HEK293T (cell line): ENCODE results near the gene HSD11B1L.

ENCODE experiments used
- CTCF ChIA-PET: fragments of 350-600 bp; formaldehyde crosslinking; extraction: SDS; loops from one replicate; lab custom pipeline; 2021; ENCODE audit warnings: antibody characterized with exemption, inconsistent platforms; lab: Yijun Ruan, JAX
- POLR2A ChIA-PET: fragments of 350-600 bp; formaldehyde crosslinking; extraction: SDS; loops from one replicate; lab custom pipeline; 2020; ENCODE audit warnings: antibody characterized with exemption, inconsistent platforms; lab: Yijun Ruan, JAX
- DNase-seq: peaks from one replicate; pipeline ENCODE4 v3.0.0; 2012; ENCODE audit warnings: mixed read lengths; ENCODE audit errors: extremely low spot score
- ARNT ChIP-seq: fragments of 450-650 bp; IDR thresholded peaks from 2 replicates; pipeline ENCODE4 v1.6.1; 2017; ENCODE audit warnings: mild to moderate bottlenecking
- BHLHE40 ChIP-seq: fragments of 450-650 bp; IDR thresholded peaks from 2 replicates; pipeline ENCODE4 v1.6.1; 2016; ENCODE audit warnings: mild to moderate bottlenecking, moderate library complexity, borderline replicate concordance
- CTBP1 ChIP-seq: fragments of 450-650 bp; IDR thresholded peaks from 2 replicates; pipeline ENCODE4 v1.6.1; 2016; ENCODE audit warnings: borderline replicate concordance
- ELF4 ChIP-seq: fragments of 450-650 bp; IDR thresholded peaks from 2 replicates; pipeline ENCODE4 v1.6.1; 2017; ENCODE audit warnings: antibody characterized with exemption
- FOXA1 ChIP-seq: fragments of 450-650 bp; IDR thresholded peaks from 2 replicates; pipeline ENCODE4 v1.6.1; 2016; ENCODE audit warnings: mild to moderate bottlenecking
- FOXK2 ChIP-seq: fragments of 450-650 bp; IDR thresholded peaks from 2 replicates; pipeline ENCODE4 v1.6.1; 2016; ENCODE audit warnings: mild to moderate bottlenecking
- FOXM1 ChIP-seq: fragments of 450-650 bp; IDR thresholded peaks from 2 replicates; pipeline ENCODE4 v1.6.1; 2017; ENCODE audit warnings: mild to moderate bottlenecking, borderline replicate concordance
- HDGF ChIP-seq: fragments of 450-650 bp; IDR thresholded peaks from 2 replicates; pipeline ENCODE4 v1.6.1; 2017; ENCODE audit warnings: antibody characterized with exemption, borderline replicate concordance
- L3MBTL2 ChIP-seq: fragments of 450-650 bp; conservative IDR thresholded peaks from 2 replicates; pipeline ENCODE4 v1.6.1; 2016; ENCODE audit warnings: mild to moderate bottlenecking
- LEF1 ChIP-seq: fragments of 450-650 bp; IDR thresholded peaks from 2 replicates; pipeline ENCODE4 v1.6.1; 2017; ENCODE audit warnings: mild to moderate bottlenecking, borderline replicate concordance
- NFRKB ChIP-seq: fragments of 450-650 bp; IDR thresholded peaks from 2 replicates; pipeline ENCODE4 v1.6.1; 2016; ENCODE audit warnings: mild to moderate bottlenecking, moderate library complexity
- PKNOX1 ChIP-seq: fragments of 450-650 bp; IDR thresholded peaks from 2 replicates; pipeline ENCODE4 v1.6.1; 2016
- SP1 ChIP-seq: fragments of 450-650 bp; IDR thresholded peaks from 2 replicates; pipeline ENCODE4 v1.6.1; 2017
- SUZ12 ChIP-seq: fragments of 450-650 bp; IDR thresholded peaks from 2 replicates; pipeline ENCODE4 v1.6.1; 2016; ENCODE audit warnings: mild to moderate bottlenecking
- TARDBP ChIP-seq: fragments of 450-650 bp; IDR thresholded peaks from 2 replicates; pipeline ENCODE4 v1.6.1; 2016
- ZNF384 ChIP-seq: fragments of 450-650 bp; IDR thresholded peaks from 2 replicates; pipeline ENCODE4 v1.6.1; 2016

HSD11B1L gene

DNA sequence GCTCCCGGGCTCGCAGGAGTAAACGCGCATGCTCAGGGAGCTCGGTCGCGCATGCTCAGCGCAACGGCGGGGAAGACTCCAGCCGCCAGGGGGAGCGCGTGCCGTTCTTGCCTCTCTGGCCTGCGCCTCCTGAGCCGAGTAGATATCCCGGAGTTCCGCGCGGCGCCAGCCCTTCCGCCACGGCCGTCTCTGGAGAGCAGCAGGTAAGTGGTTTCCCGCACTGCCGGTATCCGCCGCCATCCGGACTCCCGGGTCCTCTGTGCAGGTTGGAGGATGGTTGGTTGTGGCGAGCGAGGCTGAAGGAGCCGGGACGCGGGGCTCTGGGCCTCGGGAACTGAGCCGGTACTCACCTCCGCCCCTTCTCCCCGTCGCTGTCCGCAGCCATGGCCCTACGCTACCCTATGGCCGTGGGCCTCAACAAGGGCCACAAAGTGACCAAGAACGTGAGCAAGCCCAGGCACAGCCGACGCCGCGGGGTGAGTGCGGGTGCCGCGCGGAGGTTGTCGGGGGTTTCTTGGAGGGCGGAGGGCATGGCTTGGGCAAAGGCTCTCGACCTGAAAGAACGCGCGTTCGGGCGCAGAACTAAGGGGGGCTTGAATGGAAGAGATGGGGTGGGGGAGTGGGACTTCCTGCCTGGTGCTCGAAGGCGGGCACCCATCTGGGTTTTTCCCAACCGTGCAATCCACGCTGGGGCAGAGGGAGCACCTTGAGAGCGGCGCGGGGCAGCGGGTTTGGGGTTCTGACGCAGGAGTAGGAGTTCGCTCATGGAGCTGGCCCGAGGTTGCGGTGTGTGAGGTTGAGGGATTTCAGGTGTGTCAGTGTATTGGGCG lies 9.5 kb downstream of the HSD11B1L start, which contains the start of gene RPL36:
RPL36 (plus strand) TSS at position 171 of the 830 bp plus-strand sequence; CDS start at position 384, 213 bp downstream.
- peak; percentile 92 for DNase-seq
- TF ChIP-seq LEF1 (peak; percentile 76; the same call in 1 of the 2 replicates), SP1 (no peak), NFRKB (no peak), FOXA1 (no peak), SUZ12 (no peak), PKNOX1 (no peak), FOXK2 (no peak), CTBP1 (no peak), ELF4 (peak; percentile 96), ZNF384 (no peak), ARNT (peak; percentile 51; the same call in 1 of the 2 replicates), L3MBTL2 (no peak; the same call in 1 of the 2 replicates), BHLHE40 (no peak), HDGF (no peak), TARDBP (peak; percentile 42; the same call in 1 of the 2 replicates), FOXM1 (no peak)
- CTCF ChIA-PET: interaction anchor here (0.7 to 1.6 kb wide), 9 partner anchors 17 to 138 kb away, joined by 3 to 6 read pairs (median 4); partner anchors contain the start of genes CATSPERD and LONP1
- POLR2A ChIA-PET: interaction anchor here (0.6 to 4.2 kb wide), 29 partner anchors 8 to 332 kb away, joined by 3 to 49 read pairs (median 4); partner anchors contain the start of genes CATSPERD, DUS3L, HSD11B1L and LONP1

DNA sequence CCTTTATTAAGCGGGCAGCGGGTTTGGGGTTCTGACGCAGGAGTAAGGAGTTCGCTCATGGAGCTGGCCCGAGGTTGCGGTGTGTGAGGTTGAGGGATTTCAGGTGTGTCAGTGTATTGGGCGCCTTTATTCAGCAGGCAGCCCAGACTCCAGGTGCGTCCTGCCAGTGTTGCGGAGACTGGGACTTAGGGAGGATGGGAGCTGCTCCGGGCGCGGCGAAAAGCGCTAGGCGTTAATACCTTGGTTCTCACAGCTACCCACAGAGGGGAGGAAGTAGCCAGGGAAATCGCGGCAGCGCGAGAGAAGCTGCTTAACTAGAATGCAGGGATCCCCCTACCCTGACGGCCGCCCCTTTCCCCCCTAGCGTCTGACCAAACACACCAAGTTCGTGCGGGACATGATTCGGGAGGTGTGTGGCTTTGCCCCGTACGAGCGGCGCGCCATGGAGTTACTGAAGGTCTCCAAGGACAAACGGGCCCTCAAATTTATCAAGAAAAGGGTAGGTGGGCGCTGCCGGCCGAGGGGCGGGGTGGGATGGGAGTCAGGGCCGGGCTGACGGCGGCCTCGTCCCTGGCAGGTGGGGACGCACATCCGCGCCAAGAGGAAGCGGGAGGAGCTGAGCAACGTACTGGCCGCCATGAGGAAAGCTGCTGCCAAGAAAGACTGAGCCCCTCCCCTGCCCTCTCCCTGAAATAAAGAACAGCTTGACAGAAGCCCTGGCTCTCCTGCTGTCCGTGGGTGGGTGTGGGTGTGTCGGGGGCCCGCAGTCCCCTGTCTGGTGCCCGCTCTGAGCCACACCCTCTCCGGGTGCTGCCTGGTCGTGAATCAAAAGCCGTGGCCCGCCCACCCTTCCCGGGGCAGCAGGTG lies 10.4 kb downstream of the HSD11B1L start:
- ChIA-PET POLR2A (interaction anchor here (0.7 to 1.7 kb wide), 10 partner anchors 12 to 331 kb away, joined by 3 to 35 read pairs (median 4); partner anchors contain the start of genes CATSPERD, DUS3L, LONP1 and SAFB), CTCF (no interaction called here)
- DNase-seq: no peak
- TF ChIP-seq FOXK2: no peak
- TF ChIP-seq L3MBTL2: no peak
- TF ChIP-seq PKNOX1: no peak
- TF ChIP-seq BHLHE40: no peak
- no peak for TF ChIP-seq NFRKB

DNA sequence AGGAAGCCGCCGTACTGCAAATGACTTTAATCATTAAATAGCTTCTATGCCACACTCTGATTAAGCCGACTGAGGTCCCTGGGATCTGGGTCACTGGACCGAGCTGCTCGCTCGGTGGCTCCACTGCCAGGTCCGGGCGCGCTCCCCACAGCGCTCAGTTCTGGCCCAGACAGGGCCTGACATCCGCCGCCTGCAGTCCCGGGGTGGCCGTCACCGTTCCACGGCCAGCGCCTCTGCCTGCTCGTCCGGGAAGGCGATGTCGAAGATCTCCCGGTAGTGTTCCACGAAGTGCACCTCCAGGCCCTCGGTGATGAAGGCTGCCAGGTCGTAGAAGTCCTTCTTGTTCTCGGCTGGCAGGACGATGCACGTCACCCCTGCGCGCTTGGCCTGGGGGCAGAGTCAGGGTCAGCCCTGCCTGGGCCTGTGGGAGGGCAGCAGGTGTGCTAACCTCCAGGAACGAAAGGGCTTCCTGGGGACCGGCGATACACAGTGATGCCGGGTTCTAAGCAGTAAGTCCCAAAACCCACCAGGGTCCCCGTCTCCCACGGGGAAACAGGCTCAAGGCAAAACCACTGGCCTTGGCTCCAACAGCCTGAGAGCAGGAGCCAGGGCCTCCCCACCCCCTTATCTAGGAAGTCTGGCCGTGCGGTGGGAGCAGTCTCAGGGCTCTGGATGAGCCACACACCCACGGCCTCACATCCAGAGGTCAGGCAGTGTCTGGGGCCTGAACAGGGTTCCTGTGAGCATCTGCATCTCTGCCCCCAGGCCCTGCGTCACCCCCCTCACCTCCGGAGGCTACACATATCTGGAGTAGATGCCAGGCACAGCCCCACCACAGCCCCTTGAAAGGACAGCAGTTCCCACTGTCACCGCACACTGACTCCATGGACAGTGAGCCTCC lies 11.2 kb downstream of the HSD11B1L start:
- no peak for DNase-seq
- no peak for TF ChIP-seq SUZ12
- no peak for TF ChIP-seq SP1
- no peak for TF ChIP-seq PKNOX1
- no peak for TF ChIP-seq FOXM1
- no peak for TF ChIP-seq FOXK2
- POLR2A ChIA-PET: interaction anchor here (0.8 to 2.4 kb wide), 8 partner anchors 13 to 330 kb away, joined by 3 to 35 read pairs (median 5); partner anchors contain the start of genes CATSPERD, DUS3L, LONP1 and SAFB
- CTCF ChIA-PET: no interaction called here

DNA sequence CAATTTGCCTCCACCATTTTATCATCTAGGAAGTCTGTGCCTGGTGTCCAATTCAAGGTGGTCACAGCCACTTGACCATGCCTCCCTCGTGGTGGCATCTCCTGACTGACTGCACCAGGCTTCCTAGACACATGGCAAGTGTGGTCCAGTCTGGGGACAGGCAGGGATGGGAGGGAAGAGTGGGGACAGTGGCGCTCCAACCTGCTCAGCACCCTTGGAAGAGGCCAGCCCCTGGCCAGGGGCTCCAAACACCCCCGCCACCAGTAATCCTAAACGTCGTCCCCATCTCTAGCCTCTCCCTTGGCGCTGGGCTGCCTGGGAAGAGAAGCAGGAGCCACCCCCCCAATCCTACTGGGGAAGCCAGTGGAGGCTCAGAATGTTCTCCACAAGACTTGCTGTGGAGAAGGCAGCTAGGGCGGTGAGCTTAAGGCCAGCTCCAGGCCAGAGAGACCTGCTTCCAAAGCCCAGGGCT lies 11.9 kb downstream of the HSD11B1L start:
- TF ChIP-seq SUZ12 (no peak), ARNT (no peak), LEF1 (no peak), NFRKB (no peak), TARDBP (no peak), FOXA1 (no peak), FOXM1 (no peak)
- POLR2A ChIA-PET: interaction anchor here (1.3 to 2.4 kb wide), 2 partner anchors 26 to 27 kb away, joined by 6 to 12 read pairs; partner anchors contain the start of genes CATSPERD and LONP1
- CTCF ChIA-PET: no interaction called here
- DNase-seq: no peak
